GM10847 (cell line): ENCODE measurements around the gene SLC25A31.

Source experiments
- POLR2A ChIP-seq: IDR thresholded peaks from 2 replicates; pipeline ENCODE4 v1.6.1; 2011; ENCODE audit not compliant: insufficient read length; ENCODE audit errors: extremely low read depth

SLC25A31 gene

DNA sequence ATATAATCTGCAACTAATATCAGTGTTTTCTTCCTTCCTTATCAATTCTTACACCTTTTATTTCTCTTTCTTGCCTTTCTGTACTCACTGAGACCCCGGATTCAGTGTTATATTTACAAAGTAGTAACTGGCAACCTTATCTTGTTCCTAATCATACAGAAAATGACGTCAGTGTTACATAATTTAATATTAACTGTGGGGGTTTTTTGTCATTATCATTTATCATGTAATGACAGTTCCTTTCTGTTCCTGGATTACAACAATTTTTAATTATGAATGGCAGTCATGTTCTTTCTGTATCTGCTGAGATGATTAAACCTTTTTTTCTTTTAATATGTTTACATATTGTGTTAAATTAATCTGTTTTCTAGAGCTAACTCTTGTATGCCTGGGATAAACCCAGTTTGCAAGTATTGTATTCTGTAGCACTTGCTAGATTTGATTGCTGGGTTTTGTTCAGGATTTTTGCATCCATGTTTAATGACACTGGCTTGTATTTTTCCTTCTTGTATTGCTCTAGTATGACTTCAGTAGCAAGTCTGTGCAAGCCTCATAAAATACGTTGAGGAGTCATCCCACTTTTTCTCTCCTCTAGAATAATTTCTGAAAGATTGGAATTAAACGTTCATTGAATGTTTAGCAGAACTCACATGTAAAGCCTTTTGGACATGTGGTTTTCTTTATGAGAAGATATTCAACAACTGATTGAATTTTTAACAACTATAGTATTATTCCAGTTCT, 41.5 kb downstream of the SLC25A31 start:
- no peak for TF ChIP-seq POLR2A

DNA sequence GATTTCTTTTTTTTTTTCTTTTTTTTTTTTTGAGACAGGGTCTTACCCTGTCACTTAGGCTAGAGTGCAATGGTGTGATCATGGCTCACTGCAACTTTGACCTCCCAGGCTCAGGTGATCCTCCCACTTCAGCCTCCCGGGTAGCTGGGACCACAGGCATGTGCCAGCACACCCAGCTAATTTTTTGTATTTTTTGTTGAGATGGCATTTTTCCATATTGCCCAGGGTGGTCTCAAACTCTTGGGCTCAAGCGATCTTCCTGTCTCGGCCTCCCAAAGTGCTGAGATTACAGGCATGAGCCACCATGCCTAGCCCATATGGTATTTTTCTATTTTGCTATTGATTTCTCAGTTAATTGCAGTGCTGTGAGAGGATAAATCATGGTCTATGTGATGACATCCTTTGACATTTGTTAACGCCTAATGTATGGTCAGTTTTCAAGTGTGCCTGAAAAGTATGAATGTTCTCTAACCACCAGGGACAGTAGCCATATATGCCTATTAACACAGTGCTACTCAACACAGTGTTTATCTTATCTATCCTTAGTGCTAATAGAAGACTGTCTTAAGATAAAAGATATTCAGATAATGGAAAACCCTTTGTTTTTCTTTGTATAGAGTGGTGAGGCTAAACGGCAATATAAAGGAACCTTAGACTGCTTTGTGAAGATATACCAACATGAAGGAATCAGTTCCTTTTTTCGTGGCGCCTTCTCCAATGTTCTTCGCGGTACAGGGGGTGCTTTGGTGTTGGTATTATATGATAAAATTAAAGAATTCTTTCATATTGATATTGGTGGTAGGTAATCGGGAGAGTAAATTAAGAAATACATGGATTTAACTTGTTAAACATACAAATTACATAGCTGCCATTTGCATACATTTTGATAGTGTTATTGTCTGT, 42.8 kb downstream of the SLC25A31 start:
- TF ChIP-seq POLR2A: no peak

GRCh38 chr4:127775843-127776242, 45.6 kb downstream of the SLC25A31 start:
- TF ChIP-seq POLR2A: no peak

DNA sequence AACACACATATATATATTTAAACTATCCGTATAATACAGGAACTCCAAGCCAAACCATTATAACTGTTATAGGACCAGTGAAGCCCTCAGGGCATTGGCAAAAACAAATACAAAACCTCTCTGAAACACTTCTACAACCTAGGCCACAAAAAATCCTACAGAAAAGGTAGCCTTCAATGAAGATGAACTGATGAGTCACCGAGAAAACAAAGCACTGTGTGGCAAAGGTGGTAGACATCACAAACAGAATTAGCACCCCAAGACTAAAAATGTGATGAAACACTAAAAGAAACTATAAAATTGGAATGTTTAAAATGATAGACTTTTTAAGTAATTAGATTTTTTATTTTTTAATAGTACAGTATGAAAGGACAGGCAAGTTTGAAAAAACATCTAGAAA, 46.4 kb downstream of the SLC25A31 start:
- TF ChIP-seq POLR2A: no peak

- TF ChIP-seq POLR2A: no peak
Observed at GRCh38 chr4:127777487-127777886, 47.3 kb downstream of the SLC25A31 start.

DNA sequence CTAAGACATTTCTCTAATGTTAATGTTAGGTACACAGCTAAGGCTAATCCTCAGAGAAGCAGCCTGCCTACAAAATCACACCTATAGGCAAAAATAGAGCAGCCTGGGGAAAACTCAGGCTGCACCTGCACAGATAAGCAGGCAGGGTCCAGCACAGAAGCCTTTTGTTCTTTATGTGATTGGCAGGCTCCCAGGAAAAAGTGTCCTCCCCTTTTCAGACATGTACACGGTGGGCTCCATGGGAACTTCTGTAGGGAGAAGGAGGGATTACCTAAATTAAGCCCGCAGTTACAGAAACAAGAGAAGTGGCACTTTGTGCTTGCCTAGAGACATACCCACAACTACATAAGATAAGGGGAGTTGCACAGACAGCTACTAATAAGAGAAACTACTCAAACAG, 47.9 kb downstream of the SLC25A31 start:
- no peak for TF ChIP-seq POLR2A

GRCh38 chr4:127780598-127780997, 50.4 kb downstream of the SLC25A31 start:
- TF ChIP-seq POLR2A: no peak

GRCh38 chr4:127781300-127782024, 51.3 kb downstream of the SLC25A31 start:
- TF ChIP-seq POLR2A: no peak

DNA sequence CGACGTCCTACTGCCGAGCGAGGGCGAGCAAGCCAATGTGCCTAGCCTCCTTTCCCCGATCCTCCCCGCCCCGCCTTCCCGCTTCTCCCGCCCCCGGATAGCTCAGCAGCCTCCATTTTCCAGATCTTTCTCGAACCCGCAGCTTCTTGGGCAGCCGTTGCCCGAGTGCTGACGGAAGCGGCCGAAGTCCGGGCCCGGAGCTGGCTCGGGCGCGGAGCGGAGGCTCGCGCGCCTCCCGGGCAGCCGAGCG, 51.8 kb downstream of the SLC25A31 start:
- TF ChIP-seq POLR2A: no peak

DNA sequence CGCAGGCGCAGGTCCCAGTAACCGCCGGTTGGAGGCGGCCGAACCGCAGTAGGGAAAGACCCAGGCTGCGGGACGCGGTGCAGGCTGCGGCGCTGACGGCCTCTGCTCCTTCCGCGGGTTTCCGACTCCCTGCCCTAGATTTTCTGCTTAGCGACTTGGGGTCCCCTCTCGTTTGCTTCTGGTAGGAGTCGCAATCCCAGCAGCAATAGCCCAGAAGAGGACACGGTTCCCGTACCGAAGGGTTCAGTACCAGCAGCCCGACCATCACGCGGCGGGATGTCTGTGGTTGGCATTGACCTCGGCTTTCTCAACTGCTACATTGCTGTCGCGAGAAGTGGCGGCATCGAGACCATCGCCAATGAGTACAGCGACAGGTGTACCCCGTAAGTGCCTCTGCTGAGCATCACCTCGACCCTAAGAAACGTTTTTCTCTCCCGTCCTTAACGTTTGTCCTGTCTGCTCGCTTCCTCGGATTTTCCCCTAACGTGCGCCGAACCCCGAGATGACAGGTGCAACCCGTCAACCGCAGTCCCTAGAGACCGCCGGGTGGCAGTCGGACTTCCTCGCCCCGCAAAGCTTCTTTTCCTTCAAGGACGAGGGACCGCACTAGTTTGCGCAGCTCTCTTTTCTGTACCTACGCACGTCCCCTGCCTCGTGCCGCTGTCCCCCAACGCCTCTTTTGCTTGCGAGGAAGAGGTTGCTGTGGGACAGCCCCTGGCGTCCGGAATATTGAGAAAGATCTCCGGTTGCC, 52.2 kb downstream of the SLC25A31 start, which contains the start of gene HSPA4L:
Gene HSPA4L (plus strand): TSS at position 48 of the 751 bp plus-strand sequence. CDS start 229 bp downstream, at position 277.
- TF ChIP-seq POLR2A: peak; percentile 49

- no peak for TF ChIP-seq POLR2A
Observed at GRCh38 chr4:127783026-127783769, 53.0 kb downstream of the SLC25A31 start.

GRCh38 chr4:127783955-127784770, 54.0 kb downstream of the SLC25A31 start:
- no peak for TF ChIP-seq POLR2A

DNA sequence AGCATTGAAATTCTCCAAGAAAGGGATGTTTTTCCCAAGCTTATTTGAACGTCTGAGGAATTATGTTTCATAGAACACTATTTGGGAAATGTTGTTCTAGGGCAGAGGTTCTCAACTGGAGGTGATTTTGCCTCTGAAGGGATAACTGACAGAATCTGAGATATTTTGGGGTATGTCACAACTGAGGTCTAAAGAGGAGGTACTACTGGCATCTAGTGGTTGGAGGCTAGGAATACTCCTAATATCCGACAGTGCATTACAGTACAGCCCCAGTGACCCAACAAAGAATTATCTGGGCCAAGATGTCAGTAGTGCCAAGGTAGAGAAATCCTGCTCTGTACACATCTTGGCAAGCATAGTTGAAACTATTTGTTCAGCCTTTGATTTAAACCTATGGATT, 58.3 kb downstream of the SLC25A31 start:
- TF ChIP-seq POLR2A: no peak

GRCh38 chr4:127791391-127791790, 61.2 kb downstream of the SLC25A31 start:
- TF ChIP-seq POLR2A: no peak

DNA sequence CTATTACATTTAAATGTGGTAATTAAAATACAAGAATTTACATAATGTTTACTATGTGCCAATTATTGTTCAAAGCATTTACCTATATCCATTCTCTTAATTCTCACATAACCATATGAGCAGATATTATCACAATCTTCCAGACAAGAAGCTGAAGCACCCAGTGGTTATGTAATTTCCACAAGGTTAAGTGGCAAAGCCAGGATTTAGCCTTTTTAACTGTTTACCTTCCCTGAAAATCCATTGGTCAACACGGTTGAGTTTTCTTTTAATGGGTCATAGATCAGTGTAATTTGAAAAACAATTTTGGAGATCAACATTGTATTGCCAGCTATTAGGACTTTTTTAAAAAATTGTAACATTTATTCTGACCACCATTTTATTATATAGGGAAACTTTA, 63.3 kb downstream of the SLC25A31 start:
- no peak for TF ChIP-seq POLR2A
